H1 (cell line): ENCODE data around the gene NOS1AP. TPM values are rescaled to one million over a fixed set of nuclear protein-coding genes. Genes with fewer than 3 reads are reported as not detected.

Experiments
- ATF2 ChIP-seq: IDR thresholded peaks from 2 replicates; pipeline ENCODE4 v1.6.1; 2012; ENCODE audit warnings: low read length, inconsistent platforms
- KDM4A ChIP-seq: IDR thresholded peaks from one replicate; pipeline ENCODE4 v1.7.1; 2012; ENCODE audit warnings: low read depth, mild to moderate bottlenecking, moderate library complexity, low read length, inconsistent platforms; ENCODE audit not compliant: severe bottlenecking
- TCF12 ChIP-seq: IDR thresholded peaks from 2 replicates; pipeline ENCODE4 v1.6.1; 2011; ENCODE audit warnings: low read depth, mild to moderate bottlenecking, low read length
- polyA plus RNA-seq, 7 experiments: library from polyadenylated mRNA; depleted of rRNA in 3 of 7; stranded (reverse) in 5 of 7; unstranded in 2 of 7; fragments of >200 nt in 5 of 7; fragments of 200-250 nt in 2 of 7; gene quantifications; 1 replicate in 5 of 7; 2 replicates in 1 of 7; 4 replicates in 1 of 7; pipeline versions ENCODE4 v1.2.1 to v1.2.3, GENCODE V29; 2011 to 2013; ENCODE audit warnings: missing spikeins in 2 of 7, mixed read lengths in 2 of 7
- total RNA-seq: library from RNA; stranded (reverse); fragmentation: NEBNext Ultra II Directional; extraction: Animal tissue kit (Norgen Biotek cat#: 25700); gene quantifications from 2 replicates; pipeline ENCODE4 v1.2.1, GENCODE V29; 2021

The NOS1AP gene
- total and polyA plus RNA-seq, 2 of the 8 experiments (the other 6 are each of a cell fraction or from before 2014, with no cell fraction given): 2.4 to 12.1 TPM

GRCh38 chr1:162020150-162020549 lies 49.3 kb upstream of the NOS1AP start (continued):
- TF ChIP-seq ATF2 (no peak), TCF12 (no peak), KDM4A (no peak)
